Activated CD4-positive, CD25-positive, alpha-beta regulatory T cell treated with anti-CD3 and anti-CD28 coated beads, Interleukin-2, amount 50 U/mL, for 16 hours (primary cell): ENCODE measurements around the gene ZBTB20.

Experiments
- DNase-seq: peaks from one replicate; pipeline ENCODE4 v3.0.0-alpha.2; 2020; ENCODE audit warnings: low read depth, low spot score

Gene ZBTB20

GRCh38 chr3:114411811-114412803, 735.0 kb downstream of the ZBTB20 start:
- no peak for DNase-seq

GRCh38 chr3:114411190-114411668, 735.9 kb downstream of the ZBTB20 start:
- DNase-seq: no peak

GRCh38 chr3:114408736-114409670, 738.1 kb downstream of the ZBTB20 start:
- no peak for DNase-seq

- DNase-seq: no peak
Observed at GRCh38 chr3:114406922-114407321, 740.2 kb downstream of the ZBTB20 start.

- no peak for DNase-seq
Observed at GRCh38 chr3:114406286-114406685, 740.8 kb downstream of the ZBTB20 start.

- no peak for DNase-seq
Observed at GRCh38 chr3:114405202-114405990, 741.7 kb downstream of the ZBTB20 start.

GRCh38 chr3:114404590-114404989, 742.5 kb downstream of the ZBTB20 start:
- DNase-seq: no peak

GRCh38 chr3:114402838-114403237, 744.2 kb downstream of the ZBTB20 start:
- DNase-seq: no peak

- DNase-seq: no peak
Observed at GRCh38 chr3:114401346-114401745, 745.7 kb downstream of the ZBTB20 start.

- no peak for DNase-seq
Observed at GRCh38 chr3:114400371-114400770, 746.7 kb downstream of the ZBTB20 start.

- no peak for DNase-seq
Observed at GRCh38 chr3:114394551-114394950, 752.5 kb downstream of the ZBTB20 start.

GRCh38 chr3:114393367-114394072, 753.6 kb downstream of the ZBTB20 start:
- no peak for DNase-seq

- DNase-seq: no peak
Observed at GRCh38 chr3:114392831-114393230, 754.3 kb downstream of the ZBTB20 start.

- DNase-seq: no peak
Observed at GRCh38 chr3:114389156-114389555, 757.9 kb downstream of the ZBTB20 start.

GRCh38 chr3:114384558-114384903, 762.6 kb downstream of the ZBTB20 start:
- no peak for DNase-seq

GRCh38 chr3:114383875-114384557, 763.1 kb downstream of the ZBTB20 start:
- peak; percentile 40 for DNase-seq

- no peak for DNase-seq
Observed at GRCh38 chr3:114380233-114380651, 766.8 kb downstream of the ZBTB20 start.

GRCh38 chr3:114379266-114379665, 767.8 kb downstream of the ZBTB20 start:
- DNase-seq: no peak

GRCh38 chr3:114378760-114379159, 768.3 kb downstream of the ZBTB20 start:
- DNase-seq: no peak

- no peak for DNase-seq
Observed at GRCh38 chr3:114377426-114377825, 769.7 kb downstream of the ZBTB20 start.
